Measurements from ENCODE around the gene RPS6KB1.
"Not testable (repeated sequence)": the region's sequence is repeated elsewhere in the genome, so short reads cannot be mapped to it uniquely, and the experiment has no call there.

Gene RPS6KB1

DNA sequence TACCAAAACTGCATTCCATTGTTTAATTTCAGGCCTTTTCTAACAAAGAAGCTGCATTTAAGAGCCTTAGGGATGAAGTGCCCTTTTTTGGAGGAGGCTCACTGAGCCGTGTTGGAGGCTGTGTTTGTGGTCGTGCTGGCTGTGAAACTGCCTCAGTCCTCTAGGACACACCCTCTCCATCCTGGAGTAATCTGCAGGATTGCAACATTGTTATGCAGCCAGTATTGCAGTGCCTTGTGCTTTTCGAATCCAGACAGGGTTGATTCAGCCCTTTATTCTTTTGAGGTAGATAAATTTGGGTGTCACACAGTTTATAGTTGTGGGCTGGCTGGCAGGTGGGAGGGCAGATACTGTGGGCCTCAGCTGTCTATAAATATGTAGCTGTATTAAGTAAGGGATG lies 37.8 kb downstream of the RPS6KB1 start:
- TF ChIP-seq, protein P1, sequence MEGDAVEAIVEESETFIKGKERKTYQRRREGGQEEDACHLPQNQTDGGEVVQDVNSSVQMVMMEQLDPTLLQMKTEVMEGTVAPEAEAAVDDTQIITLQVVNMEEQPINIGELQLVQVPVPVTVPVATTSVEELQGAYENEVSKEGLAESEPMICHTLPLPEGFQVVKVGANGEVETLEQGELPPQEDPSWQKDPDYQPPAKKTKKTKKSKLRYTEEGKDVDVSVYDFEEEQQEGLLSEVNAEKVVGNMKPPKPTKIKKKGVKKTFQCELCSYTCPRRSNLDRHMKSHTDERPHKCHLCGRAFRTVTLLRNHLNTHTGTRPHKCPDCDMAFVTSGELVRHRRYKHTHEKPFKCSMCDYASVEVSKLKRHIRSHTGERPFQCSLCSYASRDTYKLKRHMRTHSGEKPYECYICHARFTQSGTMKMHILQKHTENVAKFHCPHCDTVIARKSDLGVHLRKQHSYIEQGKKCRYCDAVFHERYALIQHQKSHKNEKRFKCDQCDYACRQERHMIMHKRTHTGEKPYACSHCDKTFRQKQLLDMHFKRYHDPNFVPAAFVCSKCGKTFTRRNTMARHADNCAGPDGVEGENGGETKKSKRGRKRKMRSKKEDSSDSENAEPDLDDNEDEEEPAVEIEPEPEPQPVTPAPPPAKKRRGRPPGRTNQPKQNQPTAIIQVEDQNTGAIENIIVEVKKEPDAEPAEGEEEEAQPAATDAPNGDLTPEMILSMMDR (conservative IDR thresholded peaks at IDR 0.05; ENCODE audit: low read depth, low read length), result peak; percentile 10
- DNase-seq (ENCODE audit: low read depth), result peak; percentile 70
- H3K4me3 ChIP-seq (ENCODE audit: low read depth, low read length), result not testable (repeated sequence)

DNA sequence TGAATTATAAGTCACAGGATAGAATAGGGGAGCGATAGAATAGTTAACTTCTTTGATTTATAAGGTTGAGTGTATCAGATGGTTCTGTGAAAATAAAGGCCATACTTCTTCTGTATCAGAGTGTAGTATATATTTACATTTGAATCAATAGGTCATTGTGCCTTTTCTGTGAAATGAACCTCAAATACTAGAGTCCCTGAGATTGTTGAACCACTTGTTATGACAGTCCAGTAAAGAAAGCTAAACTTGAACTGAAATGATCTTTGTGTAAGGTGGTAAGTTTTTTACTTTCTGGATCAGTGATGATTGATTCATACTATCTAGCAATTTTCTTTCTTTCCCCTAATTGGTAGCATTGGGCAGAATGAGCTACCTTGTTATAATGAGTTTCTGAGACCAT lies 40.4 kb downstream of the RPS6KB1 start:
- H3K4me3 ChIP-seq (ENCODE audit: low read depth, low read length); DNase-seq (ENCODE audit: low read depth): not testable (repeated sequence)

DNA sequence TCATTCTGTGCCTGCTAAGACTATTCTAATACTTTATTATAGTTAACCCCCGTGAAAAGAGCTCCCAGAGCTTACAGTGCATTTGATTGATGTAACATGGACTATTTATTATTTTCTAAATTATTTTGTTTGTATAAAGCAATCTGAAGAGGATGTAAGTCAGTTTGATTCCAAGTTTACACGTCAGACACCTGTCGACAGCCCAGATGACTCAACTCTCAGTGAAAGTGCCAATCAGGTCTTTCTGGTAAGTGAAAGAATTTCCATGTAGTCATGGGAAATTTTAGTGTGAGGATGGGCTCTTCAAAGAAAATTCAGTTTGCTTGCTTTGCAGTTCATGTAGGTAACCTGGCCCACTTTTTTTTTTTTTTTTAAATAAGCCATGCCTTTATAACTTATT lies 47.8 kb downstream of the RPS6KB1 start:
- H3K4me3 ChIP-seq (ENCODE audit: low read depth, low read length), result not testable (repeated sequence)
- peak; percentile 14 for DNase-seq (ENCODE audit: low read depth)

DNA sequence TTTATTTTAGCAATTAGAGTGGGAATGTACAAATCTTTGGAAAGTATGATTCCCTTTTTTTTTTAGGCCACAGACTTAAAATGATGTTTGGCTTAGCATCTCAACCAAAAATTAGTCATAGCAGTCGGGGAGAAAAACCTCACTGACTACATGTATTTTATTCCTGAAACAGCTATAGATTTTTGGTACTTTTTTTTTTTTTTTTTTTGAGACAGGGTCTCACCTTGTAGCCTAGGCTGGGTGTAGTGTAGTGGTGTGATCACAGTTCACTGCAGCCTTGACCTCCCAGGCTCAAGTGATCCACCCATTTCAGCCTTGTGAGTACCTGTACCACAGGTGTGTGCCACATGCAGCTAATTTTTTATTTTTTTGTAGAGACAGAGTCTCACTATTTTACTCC lies 48.2 kb downstream of the RPS6KB1 start:
- H3K4me3 ChIP-seq (ENCODE audit: low read depth, low read length), result no peak overlapping the region
- TF ChIP-seq, protein P1 (conservative IDR thresholded peaks at IDR 0.05; ENCODE audit: low read depth, low read length), result no peak
- no peak for DNase-seq (ENCODE audit: low read depth)

DNA sequence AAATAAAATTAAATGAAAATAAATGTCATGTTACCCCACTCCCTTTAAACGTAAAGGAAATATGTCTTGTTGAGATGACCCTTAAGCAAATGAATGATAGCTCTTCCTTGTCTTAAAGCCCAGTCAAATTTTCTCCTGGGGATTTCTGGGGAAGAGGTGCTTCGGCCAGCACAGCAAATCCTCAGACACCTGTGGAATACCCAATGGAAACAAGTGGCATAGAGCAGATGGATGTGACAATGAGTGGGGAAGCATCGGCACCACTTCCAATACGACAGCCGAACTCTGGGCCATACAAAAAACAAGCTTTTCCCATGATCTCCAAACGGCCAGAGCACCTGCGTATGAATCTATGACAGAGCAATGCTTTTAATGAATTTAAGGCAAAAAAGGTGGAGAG lies 53.5 kb downstream of the RPS6KB1 start:
- DNase-seq (ENCODE audit: low read depth); H3K4me3 ChIP-seq (ENCODE audit: low read depth, low read length): not testable (repeated sequence)

DNA sequence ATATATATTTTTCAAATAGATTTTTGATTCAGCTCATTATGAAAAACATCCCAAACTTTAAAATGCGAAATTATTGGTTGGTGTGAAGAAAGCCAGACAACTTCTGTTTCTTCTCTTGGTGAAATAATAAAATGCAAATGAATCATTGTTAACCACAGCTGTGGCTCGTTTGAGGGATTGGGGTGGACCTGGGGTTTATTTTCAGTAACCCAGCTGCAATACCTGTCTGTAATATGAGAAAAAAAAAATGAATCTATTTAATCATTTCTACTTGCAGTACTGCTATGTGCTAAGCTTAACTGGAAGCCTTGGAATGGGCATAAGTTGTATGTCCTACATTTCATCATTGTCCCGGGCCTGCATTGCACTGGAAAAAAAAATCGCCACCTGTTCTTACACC lies 54.4 kb downstream of the RPS6KB1 start:
- H3K4me3 ChIP-seq (ENCODE audit: low read depth, low read length); DNase-seq (ENCODE audit: low read depth): not testable (repeated sequence)

DNA sequence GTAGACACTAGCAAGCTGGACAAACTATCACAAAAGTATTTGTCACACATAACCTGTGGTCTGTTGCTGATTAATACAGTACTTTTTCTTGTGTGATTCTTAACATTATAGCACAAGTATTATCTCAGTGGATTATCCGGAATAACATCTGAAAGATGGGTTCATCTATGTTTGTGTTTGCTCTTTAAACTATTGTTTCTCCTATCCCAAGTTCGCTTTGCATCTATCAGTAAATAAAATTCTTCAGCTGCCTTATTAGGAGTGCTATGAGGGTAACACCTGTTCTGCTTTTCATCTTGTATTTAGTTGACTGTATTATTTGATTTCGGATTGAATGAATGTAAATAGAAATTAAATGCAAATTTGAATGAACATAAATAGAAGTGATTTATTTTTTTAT lies 57.1 kb downstream of the RPS6KB1 start:
- H3K4me3 ChIP-seq (ENCODE audit: low read depth, low read length), result no peak overlapping the region
- TF ChIP-seq, protein P1 (conservative IDR thresholded peaks at IDR 0.05; ENCODE audit: low read depth, low read length), result no peak
- DNase-seq (ENCODE audit: low read depth), result no peak

DNA sequence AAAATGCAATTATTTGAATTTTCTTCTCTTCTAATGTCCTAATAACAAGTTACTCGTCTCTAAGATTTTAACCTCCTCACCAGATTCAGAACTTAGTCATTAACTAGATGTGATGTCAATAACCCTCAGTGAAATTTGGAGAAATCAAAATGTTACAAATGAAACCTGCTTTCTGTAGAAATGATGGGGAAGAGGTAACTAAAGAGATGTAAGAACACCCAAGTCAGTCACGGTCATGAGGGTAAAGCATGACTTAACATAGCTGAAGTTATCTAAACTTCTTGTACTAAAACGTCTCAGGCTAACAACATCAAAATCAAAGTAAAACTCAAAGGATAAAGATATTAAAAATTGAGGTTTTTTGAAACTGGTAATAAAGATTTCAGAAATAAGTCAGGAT lies 61.9 kb downstream of the RPS6KB1 start:
- TF ChIP-seq, protein P1 (conservative IDR thresholded peaks at IDR 0.05; ENCODE audit: low read depth, low read length), result no peak
- no peak overlapping the region for H3K4me3 ChIP-seq (ENCODE audit: low read depth, low read length)
- no peak for DNase-seq (ENCODE audit: low read depth)

DNA sequence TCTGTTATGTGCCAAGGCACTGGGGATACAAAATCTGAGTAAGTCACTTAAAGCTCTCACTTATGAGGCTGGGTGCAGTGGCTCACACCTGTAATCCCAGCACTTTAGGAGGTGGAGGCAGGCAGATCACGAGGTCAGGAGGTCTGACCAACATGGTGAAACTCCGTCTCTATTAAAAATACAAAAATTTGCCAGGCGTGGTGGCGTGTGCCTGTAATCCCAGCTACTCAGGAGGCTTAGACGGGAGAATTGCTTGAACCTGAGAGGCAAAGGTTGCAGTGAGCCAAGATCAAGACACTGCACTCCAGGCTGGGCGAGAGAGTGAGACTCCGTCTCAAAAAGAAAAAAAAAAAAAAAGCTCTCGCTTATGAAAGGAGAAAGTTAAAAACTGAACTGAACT lies 66.7 kb downstream of the RPS6KB1 start:
- not testable (repeated sequence) for H3K4me3 ChIP-seq (ENCODE audit: low read depth, low read length); DNase-seq (ENCODE audit: low read depth)

DNA sequence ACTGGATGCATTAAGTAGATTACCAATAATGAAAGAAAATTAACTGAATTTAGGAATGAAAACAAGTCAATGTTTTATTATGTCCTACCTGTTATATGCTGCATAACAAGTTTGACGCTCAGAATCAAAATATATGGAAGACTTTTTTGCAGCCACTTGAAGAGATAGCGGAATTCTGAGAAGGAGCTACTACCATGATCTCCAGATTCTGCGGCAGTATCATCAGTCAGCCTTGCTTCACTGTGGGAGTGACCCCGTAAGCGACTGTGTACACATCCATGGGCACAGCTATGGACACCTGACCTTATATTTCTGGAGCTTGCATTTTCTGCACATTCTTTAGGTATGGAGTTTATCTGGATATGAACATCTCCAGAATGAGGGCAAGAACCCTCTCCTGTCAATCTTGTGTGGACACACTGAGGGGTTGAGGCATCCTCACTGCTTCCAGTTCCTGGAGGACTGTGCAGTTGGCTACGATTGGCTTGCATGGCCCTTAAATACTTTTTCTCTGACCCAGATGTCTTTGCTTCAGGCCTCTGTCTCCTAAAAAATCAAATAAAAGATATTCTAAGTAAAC lies 69.9 kb downstream of the RPS6KB1 start:
- H3K4me3 ChIP-seq (ENCODE audit: low read depth, low read length), result no peak overlapping the region
- TF ChIP-seq, protein P1 (conservative IDR thresholded peaks at IDR 0.05; ENCODE audit: low read depth, low read length), result no peak
- no peak for DNase-seq (ENCODE audit: low read depth)
